DOHH2 (cell line): Measurements from ENCODE around the gene NKTR.

ENCODE experiments used
- H3F3A ChIP-seq: fragments of 200-600 bp; sonication (generic), shearing (Covaris generic); 2 replicates; pipeline ENCODE4 v1.6.0; 2016; ENCODE audit warnings: antibody characterized with exemption, mild to moderate bottlenecking; ENCODE audit not compliant: control insufficient read depth, insufficient read depth
- H3K27ac ChIP-seq: fragments of 200-600 bp; sonication (generic); 2 replicates; pipeline ENCODE4 v1.5.1; 2014; ENCODE audit warnings: low read depth, mild to moderate bottlenecking, low read length, moderate library complexity
- H3K27me3 ChIP-seq: fragments of 200-600 bp; sonication (generic); 2 replicates; pipeline ENCODE4 v1.6.1; 2014; ENCODE audit warnings: mild to moderate bottlenecking, low read length, mixed read lengths; ENCODE audit not compliant: control insufficient read depth
- H3K36me3 ChIP-seq: fragments of 200-600 bp; sonication (generic); 2 replicates; pipeline ENCODE4 v1.6.1; 2014; ENCODE audit warnings: mild to moderate bottlenecking, low read length, moderate library complexity, mixed read lengths; ENCODE audit not compliant: control insufficient read depth
- H3K4me1 ChIP-seq: fragments of 200-600 bp; sonication (generic); 2 replicates; pipeline ENCODE4 v1.6.1; 2014; ENCODE audit warnings: mild to moderate bottlenecking, low read length, mixed read lengths; ENCODE audit not compliant: control insufficient read depth
- H3K4me2 ChIP-seq: fragments of 200-600 bp; sonication (generic); 2 replicates; pipeline ENCODE4 v1.6.0; 2014; ENCODE audit warnings: mild to moderate bottlenecking, low read length, moderate library complexity
- H3K4me3 ChIP-seq: fragments of 200-600 bp; sonication (generic); 2 replicates; pipeline ENCODE4 v1.5.1; 2014; ENCODE audit warnings: mild to moderate bottlenecking, low read length, mixed read lengths
- H3K79me2 ChIP-seq: fragments of 200-600 bp; sonication (generic); 2 replicates; pipeline ENCODE4 v1.6.1; 2014; ENCODE audit warnings: mild to moderate bottlenecking, low read length, mixed read lengths; ENCODE audit not compliant: control insufficient read depth
- H3K9me2 ChIP-seq: fragments of 200-600 bp; sonication (generic); replicated peaks from 2 replicates; pipeline ENCODE4 v1.6.1; 2014; ENCODE audit warnings: mild to moderate bottlenecking, low read length, mixed read lengths; ENCODE audit not compliant: control insufficient read depth
- H3K9me3 ChIP-seq: fragments of 200-600 bp; sonication (generic); 2 replicates; pipeline ENCODE4 v1.6.1; 2014; ENCODE audit warnings: antibody characterized with exemption, low read length, mixed read lengths; ENCODE audit not compliant: control insufficient read depth, insufficient read depth
- H4K20me1 ChIP-seq: fragments of 200-600 bp; sonication (generic); 2 replicates; pipeline ENCODE4 v1.6.0; 2014; ENCODE audit warnings: low read depth, mild to moderate bottlenecking, antibody characterized with exemption, low read length, moderate library complexity; ENCODE audit not compliant: control insufficient read depth, insufficient read depth
- EZH2phosphoT487 ChIP-seq: fragments of 200-600 bp; sonication (generic); IDR thresholded peaks from 2 replicates; pipeline ENCODE4 v1.6.1; 2017; ENCODE audit warnings: borderline replicate concordance, mild to moderate bottlenecking, antibody characterized with exemption, low read length, moderate library complexity, mixed read lengths
- TF ChIP-seq, protein P1 (sequence below): fragments of 200-600 bp; sonication (generic); IDR thresholded peaks from one replicate; pipeline ENCODE4 v1.5.1; 2014; ENCODE audit warnings: antibody characterized with exemption, mild to moderate bottlenecking, low read depth, low read length; ENCODE audit not compliant: poor library complexity, severe bottlenecking

NKTR gene

DNA sequence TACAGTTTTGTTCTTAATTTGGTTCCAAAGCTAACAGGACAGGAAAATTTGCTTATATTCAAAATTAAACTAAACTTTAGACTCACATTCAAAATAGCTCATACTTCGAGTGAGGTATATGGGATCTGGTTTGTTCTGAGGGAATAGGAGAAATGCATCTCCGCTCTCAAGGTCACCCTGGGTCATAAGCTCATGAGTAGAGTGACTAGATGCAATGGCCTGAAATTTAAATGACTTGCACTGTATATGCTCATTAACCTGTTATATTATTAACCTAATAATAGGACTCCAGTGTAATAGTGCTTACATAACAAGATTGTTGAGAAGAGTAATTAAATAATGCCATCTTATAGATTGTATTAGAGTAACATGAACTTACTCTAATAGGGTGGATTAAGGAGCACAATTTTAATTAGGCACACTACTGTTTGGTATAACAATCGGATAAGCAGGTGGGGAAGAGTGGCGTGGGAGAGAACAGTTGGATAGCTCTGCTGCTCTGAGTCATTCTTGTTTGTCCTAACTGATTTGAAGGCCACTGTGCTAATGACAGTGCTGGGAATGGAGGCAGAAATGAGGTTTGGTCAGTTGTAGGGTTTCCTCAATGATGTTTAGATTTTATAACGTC lies 5.2 kb downstream of the NKTR start:
- Histone ChIP-seq H4K20me1 (peaks cover 15% of the 10 kb centered on the region), H3K36me3 (peaks cover 81% of the 10 kb centered on the region)

DNA sequence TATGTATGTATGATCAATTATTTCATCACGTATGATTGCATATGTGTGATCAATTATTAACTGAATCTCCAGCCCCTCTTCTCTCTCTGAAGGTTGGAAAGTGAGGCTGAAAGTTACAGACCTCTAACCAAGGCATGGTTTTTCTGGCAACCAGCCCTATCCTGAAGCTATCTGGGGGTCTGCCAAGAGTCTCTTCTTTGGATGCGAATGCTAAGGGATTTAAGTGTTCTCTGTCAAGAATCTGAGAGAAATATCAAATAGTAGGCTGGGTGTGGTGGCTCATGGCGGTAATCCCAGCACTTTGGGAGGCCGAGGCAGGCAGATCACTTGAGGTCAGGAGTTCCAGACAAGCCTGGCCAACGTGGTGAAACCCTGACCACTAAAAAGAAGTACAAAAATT lies 8.1 kb downstream of the NKTR start:
- no peaks in the 10 kb centered on the region for H3K27me3 ChIP-seq
- TF ChIP-seq, protein P1, sequence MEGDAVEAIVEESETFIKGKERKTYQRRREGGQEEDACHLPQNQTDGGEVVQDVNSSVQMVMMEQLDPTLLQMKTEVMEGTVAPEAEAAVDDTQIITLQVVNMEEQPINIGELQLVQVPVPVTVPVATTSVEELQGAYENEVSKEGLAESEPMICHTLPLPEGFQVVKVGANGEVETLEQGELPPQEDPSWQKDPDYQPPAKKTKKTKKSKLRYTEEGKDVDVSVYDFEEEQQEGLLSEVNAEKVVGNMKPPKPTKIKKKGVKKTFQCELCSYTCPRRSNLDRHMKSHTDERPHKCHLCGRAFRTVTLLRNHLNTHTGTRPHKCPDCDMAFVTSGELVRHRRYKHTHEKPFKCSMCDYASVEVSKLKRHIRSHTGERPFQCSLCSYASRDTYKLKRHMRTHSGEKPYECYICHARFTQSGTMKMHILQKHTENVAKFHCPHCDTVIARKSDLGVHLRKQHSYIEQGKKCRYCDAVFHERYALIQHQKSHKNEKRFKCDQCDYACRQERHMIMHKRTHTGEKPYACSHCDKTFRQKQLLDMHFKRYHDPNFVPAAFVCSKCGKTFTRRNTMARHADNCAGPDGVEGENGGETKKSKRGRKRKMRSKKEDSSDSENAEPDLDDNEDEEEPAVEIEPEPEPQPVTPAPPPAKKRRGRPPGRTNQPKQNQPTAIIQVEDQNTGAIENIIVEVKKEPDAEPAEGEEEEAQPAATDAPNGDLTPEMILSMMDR = no peak
- no peak for TF ChIP-seq EZH2phosphoT487
- no peaks in the 10 kb centered on the region for H3K9me3 ChIP-seq
- peaks cover 18% of the 10 kb centered on the region for H3F3A ChIP-seq
- H3K79me2 ChIP-seq = peaks cover 100% of the 10 kb centered on the region
- peaks cover 13% of the 10 kb centered on the region for H4K20me1 ChIP-seq
- peaks cover 73% of the 10 kb centered on the region for H3K4me1 ChIP-seq
- no peaks in the 10 kb centered on the region for H3K9me2 ChIP-seq
- no peak overlapping the region for H3K4me2 ChIP-seq
- no peak overlapping the region for H3K4me3 ChIP-seq
- H3K36me3 ChIP-seq = peaks cover 76% of the 10 kb centered on the region
- H3K27ac ChIP-seq = no peak overlapping the region

More for the DNA sequence above, 5.2 kb downstream of the NKTR start:
- H3K27ac ChIP-seq = no peak overlapping the region
- peak overlapping the region; percentile 31 for H3K4me2 ChIP-seq
- TF ChIP-seq, protein P1 = no peak
- TF ChIP-seq EZH2phosphoT487 = no peak
- no peaks in the 10 kb centered on the region for H3K9me2 ChIP-seq
- no peaks in the 10 kb centered on the region for H3K9me3 ChIP-seq
- no peak overlapping the region for H3K4me3 ChIP-seq
- peaks cover 61% of the 10 kb centered on the region for H3K4me1 ChIP-seq
- H3K79me2 ChIP-seq = peaks cover 99% of the 10 kb centered on the region
- peaks cover 9% of the 10 kb centered on the region for H3F3A ChIP-seq
- no peaks in the 10 kb centered on the region for H3K27me3 ChIP-seq

DNA sequence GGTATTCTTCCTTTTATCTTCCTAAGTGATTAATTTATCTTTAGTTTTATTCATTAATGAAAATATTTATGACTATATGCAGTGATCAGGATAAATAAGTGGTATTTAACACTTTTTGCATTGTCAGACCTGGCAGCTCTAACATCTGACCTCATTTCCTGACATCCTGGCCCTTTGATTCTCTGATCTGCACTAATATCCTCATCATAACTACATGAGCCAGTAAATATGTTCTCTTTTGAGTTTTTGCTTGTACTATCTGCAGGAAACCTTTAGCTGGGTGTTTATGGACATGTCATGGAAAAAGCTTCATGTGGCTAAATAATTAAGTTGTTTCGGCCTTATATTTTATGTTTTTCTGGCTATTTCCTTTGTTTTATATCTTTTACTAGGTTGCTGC lies 10.5 kb downstream of the NKTR start:
- no peak for TF ChIP-seq EZH2phosphoT487
- TF ChIP-seq, protein P1 = no peak
- Histone ChIP-seq H3K9me2 (no peaks in the 10 kb centered on the region), H3K36me3 (peaks cover 69% of the 10 kb centered on the region), H3K9me3 (no peaks in the 10 kb centered on the region), H3K27me3 (no peaks in the 10 kb centered on the region), H3K4me2 (peak overlapping the region; percentile 46), H3K4me3 (no peak overlapping the region), H3K27ac (no peak overlapping the region), H4K20me1 (peaks cover 12% of the 10 kb centered on the region), H3K79me2 (peaks cover 100% of the 10 kb centered on the region), H3F3A (peaks cover 18% of the 10 kb centered on the region), H3K4me1 (peaks cover 52% of the 10 kb centered on the region)
